B cell (primary cell): ENCODE results near the gene NRP1. TPM values are rescaled to one million over a fixed set of nuclear protein-coding genes. Genes with fewer than 3 reads are reported as not detected.

ENCODE experiments used
- ATAC-seq: fragments of 200-7000 bp; cut with Tn5 transposase; one replicate; pipeline ENCODE4 v1.10.0; 2021; ENCODE audit warnings: low read depth, mild to moderate bottlenecking, moderate number of reproducible peaks, moderate library complexity
- CTCF ChIA-PET: fragments of 350-600 bp; sonication (Branson Sonifier 250); formaldehyde crosslinking; loops from one replicate; lab custom pipeline; 2021; ENCODE audit warnings: antibody characterized with exemption, inconsistent platforms; lab: Charles Lee
- POLR2A ChIA-PET: fragments of 350-600 bp; sonication (Branson Sonifier 250); formaldehyde crosslinking; loops from one replicate; lab custom pipeline; 2021; ENCODE audit warnings: antibody characterized with exemption; lab: Charles Lee
- DNase-seq: peaks from one replicate; pipeline ENCODE4 v3.0.0; 2013
- H2AFZ ChIP-seq: 2 replicates; pipeline ENCODE4 v1.6.1; 2012; ENCODE audit warnings: mild to moderate bottlenecking, low read depth, low read length; ENCODE audit not compliant: insufficient read depth, poor library complexity, severe bottlenecking
- H3K27ac ChIP-seq, 2 donors: 1 replicate in 1 of 2; 2 replicates in 1 of 2; pipeline ENCODE4 v1.5.1; 2012 to 2013; ENCODE audit warnings: low read length in 2 of 2, mild to moderate bottlenecking in 2 of 2, moderate library complexity in 1 of 2
- H3K27me3 ChIP-seq, 4 experiments: fragments of 200-600 bp in 1 of 4; sonication (generic) in 1 of 4; replicated peaks in 1 of 4; 1 replicate in 2 of 4; 2 replicates in 2 of 4; pipeline versions ENCODE4 v1.6.1 to v1.7.0; 2013 to 2016; ENCODE audit warnings: low read length in 3 of 4, mild to moderate bottlenecking in 2 of 4, mixed read lengths in 1 of 4, moderate library complexity in 1 of 4; ENCODE audit not compliant: insufficient read depth in 4 of 4, control insufficient read depth in 3 of 4; ENCODE audit errors: control extremely low read depth in 1 of 4
- H3K36me3 ChIP-seq, 2 experiments: replicated peaks in 1 of 2; 1 replicate in 1 of 2; 2 replicates in 1 of 2; pipeline versions ENCODE4 v1.6.1 to v1.7.1; 2013; ENCODE audit warnings: low read length in 1 of 2; ENCODE audit not compliant: insufficient read depth in 2 of 2, control insufficient read depth in 1 of 2; ENCODE audit errors: control extremely low read depth in 1 of 2, extremely low read depth in 1 of 2
- H3K4me1 ChIP-seq, 2 donors: fragments of 200-600 bp in 1 of 2; sonication (generic) in 1 of 2; 1 replicate in 1 of 2; 2 replicates in 1 of 2; pipeline versions ENCODE4 v1.5.1 to v1.6.1; 2013 to 2017; ENCODE audit warnings: low read length in 2 of 2; ENCODE audit not compliant: control insufficient read depth in 2 of 2, insufficient read depth in 2 of 2
- H3K4me2 ChIP-seq: replicated peaks from 2 replicates; pipeline ENCODE3; 2012; ENCODE audit warnings: mild to moderate bottlenecking, low read depth, low read length; ENCODE audit not compliant: poor library complexity, severe bottlenecking
- H3K4me3 ChIP-seq, 5 experiments: fragments of 200-600 bp in 1 of 5; sonication (generic) in 1 of 5; 1 replicate in 3 of 5; 2 replicates in 2 of 5; pipeline versions ENCODE4 v1.5.1 to v1.7.0; 2011 to 2016; ENCODE audit warnings: low read length in 4 of 5, mild to moderate bottlenecking in 4 of 5, low read depth in 2 of 5, control low read depth in 1 of 5, moderate library complexity in 1 of 5; ENCODE audit not compliant: insufficient read depth in 1 of 5; ENCODE audit errors: control extremely low read depth in 1 of 5, extremely low read depth in 1 of 5
- H3K79me2 ChIP-seq: fragments of 200-600 bp; sonication (generic); one replicate; pipeline ENCODE4 v1.6.0; 2016; ENCODE audit warnings: low read length; ENCODE audit not compliant: control insufficient read depth, insufficient read depth
- H3K9ac ChIP-seq: fragments of 200-600 bp; sonication (generic); 2 replicates; pipeline ENCODE4 v1.6.1; 2017; ENCODE audit warnings: mild to moderate bottlenecking, low read length, moderate library complexity
- H3K9me3 ChIP-seq, 3 donors: one replicate each; pipeline versions ENCODE4 v1.6.1 to v1.7.1; 2013; ENCODE audit warnings: low read length in 2 of 3; ENCODE audit not compliant: control insufficient read depth in 2 of 3, insufficient read depth in 1 of 3; ENCODE audit errors: control extremely low read depth in 1 of 3
- H4K20me1 ChIP-seq: 2 replicates; pipeline ENCODE4 v1.6.0; 2012; ENCODE audit warnings: mild to moderate bottlenecking, low read length; ENCODE audit not compliant: insufficient read depth, control insufficient read depth, poor library complexity, severe bottlenecking
- H3K27ac Mint-ChIP-seq: one replicate; pipeline ENCODE4 v1.8.0; 2021; ENCODE audit warnings: mixed read lengths
- H3K27me3 Mint-ChIP-seq: one replicate; pipeline ENCODE4 v1.8.0; 2021; ENCODE audit warnings: mixed read lengths
- H3K4me1 Mint-ChIP-seq: one replicate; pipeline ENCODE4 v1.8.0; 2021; ENCODE audit warnings: mixed read lengths
- H3K4me3 Mint-ChIP-seq: one replicate; pipeline ENCODE4 v1.8.0; 2021; ENCODE audit warnings: mixed read lengths
- H3K9me3 Mint-ChIP-seq: one replicate; pipeline ENCODE4 v1.8.0; 2022; ENCODE audit warnings: mixed read lengths; ENCODE audit not compliant: insufficient read depth
- CTCF ChIP-seq: fragments of 200-600 bp; IDR thresholded peaks from one replicate; pipeline ENCODE4 v1.8.0; 2022; ENCODE audit warnings: antibody characterized with exemption, mild to moderate bottlenecking
- EZH2 ChIP-seq: IDR thresholded peaks from 2 replicates; pipeline ENCODE4 v1.6.1; 2012; ENCODE audit warnings: borderline replicate concordance, low read depth, mild to moderate bottlenecking, moderate library complexity, low read length; ENCODE audit not compliant: insufficient read depth, poor library complexity, severe bottlenecking
- WGBS: methylation state at CpG from one replicate; pipeline ENCODE4 v1.1.5; 2013; ENCODE audit warnings: missing lambda C conversion rate; ENCODE audit not compliant: insufficient coverage; 5-methylcytosine and 5-hydroxymethylcytosine counted together
- intact Hi-C: fragments of 100-400 bp; cut with micrococcal nuclease; formaldehyde crosslinking; loops from one replicate; pipeline ENCODE4 v1.10.0; 2022
- polyA plus RNA-seq: library from polyadenylated mRNA; depleted of rRNA; stranded (reverse); fragments of >200 nt; gene quantifications from 2 replicates; pipeline ENCODE4 v1.2.3, GENCODE V29; 2012
- total RNA-seq, 2 donors: library from RNA; stranded (reverse); fragments of 120-200 nt in 1 of 2; gene quantifications; 1 replicate in 1 of 2; 2 replicates in 1 of 2; pipeline versions ENCODE4 v1.2.3 to v1.2.4, GENCODE V29; 2013 to 2022

Gene NRP1
- total and polyA plus RNA-seq, 2 donors (not counting 1 experiment from before 2014, with no cell fraction given), result 0.34 TPM; not detected in 1

DNA sequence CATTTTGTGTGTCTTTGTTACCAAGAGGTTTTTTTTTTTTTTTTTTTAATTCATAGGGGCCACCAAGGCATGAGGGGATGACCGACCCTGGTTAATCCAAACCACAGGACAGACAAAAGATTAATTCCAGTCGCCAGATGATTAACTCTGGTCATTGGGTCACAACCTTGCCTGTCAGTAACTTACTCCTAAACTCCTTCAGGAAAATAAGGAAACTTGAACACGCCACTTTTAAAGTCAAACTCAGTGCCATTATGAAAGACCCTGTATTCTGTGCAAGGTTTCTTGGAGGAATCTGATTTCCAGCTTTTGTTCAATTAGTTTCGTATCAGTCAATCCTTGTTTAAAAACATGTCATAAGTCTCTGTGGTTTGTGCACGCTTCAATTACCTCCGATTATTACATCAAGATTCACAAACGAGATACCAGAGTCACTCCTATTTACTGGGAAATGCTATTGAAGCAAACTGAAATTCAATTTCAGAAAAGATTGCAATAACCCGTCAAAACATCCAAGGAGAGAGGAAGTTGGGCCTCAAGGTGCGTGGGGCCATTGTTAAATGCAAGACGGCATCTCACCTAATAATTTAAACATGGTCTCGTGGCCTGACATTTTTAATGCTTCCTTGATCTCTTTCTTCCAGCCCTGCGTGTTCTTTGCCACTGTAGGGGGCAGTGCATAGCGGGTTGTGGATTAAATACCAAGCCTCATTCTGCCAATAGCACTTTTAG is 44.0 kb downstream of the NRP1 start:
- Histone ChIP-seq H2AFZ (no peak overlapping the region), H3K27ac (no peak overlapping the region), H3K9me3 (no peaks in the 10 kb centered on the region), H3K27me3 (no peaks in the 10 kb centered on the region), H3K4me2 (no peak overlapping the region), H3K4me1 (no peaks in the 10 kb centered on the region), H4K20me1 (no peaks in the 10 kb centered on the region), H3K4me3 (no peak overlapping the region), H3K79me2 (no peaks in the 10 kb centered on the region), H3K36me3 (no peaks in the 10 kb centered on the region), H3K9ac (no peak overlapping the region)
- ChIA-PET CTCF (no interaction called here), POLR2A (no interaction called here)
- WGBS, result 66% methylated on average over 7 of the region's 13 CpGs
- TF ChIP-seq CTCF (no peak), EZH2 (no peak)
- DNase-seq (no peak), ATAC-seq (no peak)
- no peaks in the 10 kb centered on the region for H3K9me3 Mint-ChIP-seq
- no peaks in the 10 kb centered on the region for H3K27me3 Mint-ChIP-seq
- H3K27ac Mint-ChIP-seq, result no peak overlapping the region
- no peak overlapping the region for H3K4me3 Mint-ChIP-seq
- H3K4me1 Mint-ChIP-seq, result no peaks in the 10 kb centered on the region
- intact Hi-C loops, result no loop called here

DNA sequence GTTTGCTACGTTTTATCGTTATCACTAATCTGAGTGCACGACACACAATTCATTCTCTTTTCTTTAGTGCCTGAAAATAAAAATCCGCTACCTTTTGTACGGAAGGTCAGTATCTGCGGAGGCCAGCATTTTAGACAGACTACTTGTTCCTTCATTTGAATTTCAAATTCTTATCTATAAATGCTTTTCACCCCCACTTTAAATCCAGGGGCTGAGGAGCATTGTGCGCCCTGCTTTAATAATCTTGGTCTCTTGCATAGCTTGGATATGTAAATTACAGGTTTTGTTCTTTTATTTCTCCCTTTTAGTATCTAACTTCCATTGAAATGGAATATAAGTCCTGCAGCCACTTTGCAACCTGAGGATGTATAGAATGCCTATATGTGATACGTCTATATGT is 44.7 kb downstream of the NRP1 start:
- POLR2A ChIA-PET, result no interaction called here
- Histone ChIP-seq H3K4me3 (no peak overlapping the region), H3K9me3 (no peaks in the 10 kb centered on the region), H3K79me2 (no peaks in the 10 kb centered on the region), H3K9ac (no peak overlapping the region), H3K27ac (no peak overlapping the region), H3K4me2 (no peak overlapping the region), H2AFZ (no peak overlapping the region), H3K4me1 (no peaks in the 10 kb centered on the region), H3K27me3 (no peaks in the 10 kb centered on the region), H3K36me3 (no peaks in the 10 kb centered on the region), H4K20me1 (no peaks in the 10 kb centered on the region)
- ATAC-seq, result no peak
- no peaks in the 10 kb centered on the region for H3K9me3 Mint-ChIP-seq
- DNase-seq, result no peak
- CTCF ChIA-PET, result no interaction called here
- WGBS, result 86% methylated on average over 4 of the region's 8 CpGs
- H3K4me3 Mint-ChIP-seq, result no peak overlapping the region
- no peak overlapping the region for H3K27ac Mint-ChIP-seq
- peaks cover 3% of the 10 kb centered on the region for H3K27me3 Mint-ChIP-seq
- H3K4me1 Mint-ChIP-seq, result no peaks in the 10 kb centered on the region
- TF ChIP-seq CTCF (no peak), EZH2 (no peak)
- intact Hi-C loops, result no loop called here
